NCI-H345 (cell line): Measurements from ENCODE around the gene PNLIPRP1.

Experiments
- DNase-seq: peaks from one replicate; lab custom pipeline; 2025; lab: John Stamatoyannopoulos, UW

Gene PNLIPRP1

DNA sequence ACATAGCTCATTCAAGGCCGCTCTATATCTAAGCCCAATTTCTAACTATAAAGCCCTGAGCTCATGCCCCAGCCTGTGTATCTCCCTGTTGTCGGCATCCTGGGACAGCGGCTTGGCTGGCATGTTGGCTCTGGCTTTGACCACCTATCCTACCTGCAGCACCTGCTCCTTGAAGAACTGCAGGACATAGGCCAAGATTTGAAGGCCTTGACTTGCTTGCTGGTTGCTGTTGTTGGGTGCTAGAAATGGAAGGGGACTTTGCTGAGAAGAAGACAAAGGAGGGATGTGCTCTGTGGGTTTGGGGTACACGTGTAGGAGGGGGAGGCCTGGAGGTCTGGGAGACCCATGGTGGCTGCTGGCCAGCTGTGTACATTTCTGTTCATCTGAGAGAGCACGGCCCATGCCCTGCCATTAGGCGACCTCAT, 41.1 kb downstream of the PNLIPRP1 start:
- DNase-seq: no peak

DNA sequence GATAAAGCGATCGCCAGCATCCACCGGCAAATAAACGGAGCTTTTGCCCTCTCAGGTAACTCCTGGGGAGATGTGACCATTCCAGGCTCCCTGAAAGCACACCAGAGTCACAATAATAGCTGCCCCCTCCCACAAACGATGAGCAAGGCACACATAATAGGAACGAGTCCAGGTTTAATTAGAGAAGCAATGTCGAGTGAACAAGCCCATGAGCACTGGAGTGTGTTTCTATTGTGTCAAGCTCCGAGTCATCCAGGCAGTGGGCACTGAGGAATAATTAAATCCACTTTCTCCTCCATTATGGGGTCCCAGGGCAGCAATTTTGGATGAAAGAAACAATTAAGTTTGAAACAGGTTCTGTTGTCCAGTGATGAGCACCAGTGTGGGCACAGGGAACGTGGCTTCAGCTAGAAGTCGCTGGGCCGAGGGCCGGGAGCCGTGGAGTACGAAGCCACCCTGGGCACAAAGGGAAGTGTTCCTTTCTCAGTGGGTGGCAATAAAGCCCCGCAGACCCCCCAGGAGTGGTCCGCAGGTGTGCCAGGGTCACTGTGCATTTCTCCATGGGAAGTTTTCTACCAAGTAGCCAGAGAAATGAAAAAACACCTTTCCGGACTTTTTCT, 41.9 kb downstream of the PNLIPRP1 start:
- DNase-seq: no peak

DNA sequence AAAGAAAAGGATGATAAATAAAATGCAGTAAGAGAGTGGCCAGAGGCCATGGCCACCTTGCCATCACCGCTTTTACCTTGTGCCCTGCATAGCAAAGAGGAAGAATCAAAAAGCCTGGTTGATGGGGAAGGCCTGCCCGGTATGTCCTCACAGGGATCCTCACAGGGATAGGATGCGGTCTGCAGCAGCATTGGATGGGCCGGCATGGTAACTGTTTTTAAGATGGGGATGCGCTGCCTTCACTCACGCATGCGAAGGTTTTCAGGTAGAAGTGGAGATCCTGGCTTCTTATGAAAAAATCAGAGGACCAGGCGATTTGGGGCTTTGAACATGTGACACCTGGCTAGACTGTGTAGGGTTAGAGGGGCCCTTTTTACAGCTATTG, 42.4 kb downstream of the PNLIPRP1 start:
- DNase-seq: no peak

DNA sequence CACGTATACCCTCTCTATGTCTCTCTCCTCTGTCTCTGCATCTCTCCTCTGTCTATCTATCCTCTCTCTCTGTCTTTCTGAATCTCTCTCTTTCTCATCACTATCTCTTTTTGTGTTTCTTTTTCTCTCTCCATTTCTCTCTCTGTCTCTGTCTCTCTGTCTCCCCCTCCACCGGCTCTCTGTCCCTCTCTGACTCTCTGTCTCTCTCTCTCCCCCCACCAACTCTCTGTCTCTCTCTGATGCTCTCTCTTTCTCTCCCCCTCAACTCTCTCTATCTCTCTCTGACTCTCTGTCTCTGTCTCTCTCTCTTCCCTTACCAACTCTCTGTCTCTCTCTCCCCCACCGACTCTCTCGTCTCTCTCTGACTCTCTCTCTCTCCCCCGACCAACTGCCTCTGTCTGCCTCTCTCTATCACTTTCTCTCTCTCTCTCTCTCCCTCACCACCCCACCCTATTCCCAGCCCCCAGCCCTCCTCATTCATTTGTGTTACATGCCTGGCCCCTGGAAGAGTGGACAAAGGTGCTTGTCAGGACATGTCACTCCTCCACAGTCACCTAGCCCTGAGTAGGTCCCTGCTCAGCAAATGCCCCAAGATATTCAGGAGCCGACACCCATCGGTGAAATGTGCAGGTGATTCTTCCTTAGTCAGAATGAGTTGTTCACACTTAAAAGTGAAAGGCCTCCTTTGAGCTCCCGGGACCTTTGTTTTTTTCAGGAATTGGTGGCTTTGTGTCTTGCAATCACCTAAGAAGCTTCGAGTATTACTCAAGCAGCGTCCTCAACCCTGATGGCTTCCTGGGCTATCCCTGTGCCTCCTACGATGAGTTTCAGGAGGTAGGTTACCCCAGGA, 43.6 kb downstream of the PNLIPRP1 start:
- DNase-seq: no peak

DNA sequence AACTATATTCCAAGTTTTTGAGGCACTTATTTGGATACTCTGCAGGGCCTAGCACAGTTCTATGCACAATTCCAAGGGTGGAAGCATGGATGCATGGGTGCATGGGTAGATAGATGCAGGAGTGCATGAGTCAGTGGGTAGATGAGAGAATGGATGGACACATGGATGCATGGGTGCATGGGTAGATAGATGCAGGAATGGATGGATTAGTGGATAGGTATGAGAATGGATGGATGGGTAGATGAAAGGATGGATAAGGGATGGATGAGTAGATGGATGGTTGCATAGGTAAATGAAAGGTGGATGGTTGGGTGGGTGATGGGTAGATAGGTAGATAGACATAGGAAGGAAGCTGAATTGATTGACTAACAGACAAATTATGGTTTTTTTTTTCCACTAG, 45.6 kb downstream of the PNLIPRP1 start:
- no peak for DNase-seq

DNA sequence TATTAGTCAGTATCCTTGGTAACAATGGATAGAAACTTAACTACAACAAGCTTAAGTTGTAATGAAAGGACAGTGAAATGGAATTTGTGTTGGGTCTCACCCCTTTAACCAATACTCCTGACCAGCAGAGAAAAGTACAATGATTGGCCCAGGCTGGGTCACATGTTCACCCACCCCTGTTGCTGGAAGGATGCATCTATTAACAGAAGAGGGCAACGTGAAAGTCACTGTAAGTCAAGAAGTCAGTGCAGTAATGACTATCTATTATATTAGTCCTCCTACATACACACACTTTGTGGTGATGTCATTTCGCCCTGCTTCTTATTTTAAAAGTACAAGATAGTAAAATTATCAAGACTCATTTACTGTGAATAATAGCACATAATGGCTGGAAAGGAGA, 46.2 kb downstream of the PNLIPRP1 start:
- DNase-seq: no peak

DNA sequence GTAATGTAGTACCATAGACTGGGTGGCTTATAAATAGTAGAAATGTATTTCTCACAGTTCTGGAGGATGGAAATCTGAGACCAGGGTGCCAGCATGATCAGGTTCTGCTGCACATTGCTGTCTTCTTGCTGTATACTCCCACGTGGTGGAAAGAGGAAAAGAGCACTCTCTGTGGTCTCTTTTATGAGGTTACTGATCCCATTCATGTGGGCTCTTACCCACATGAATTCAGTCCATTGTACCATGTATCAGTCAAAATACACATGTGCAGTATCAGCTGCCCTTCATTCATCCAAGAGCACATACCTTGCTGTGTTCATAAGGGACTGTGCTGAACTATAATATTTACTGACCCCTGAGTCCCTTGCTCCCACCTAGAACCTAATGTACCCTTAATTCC, 47.1 kb downstream of the PNLIPRP1 start:
- DNase-seq: no peak

DNA sequence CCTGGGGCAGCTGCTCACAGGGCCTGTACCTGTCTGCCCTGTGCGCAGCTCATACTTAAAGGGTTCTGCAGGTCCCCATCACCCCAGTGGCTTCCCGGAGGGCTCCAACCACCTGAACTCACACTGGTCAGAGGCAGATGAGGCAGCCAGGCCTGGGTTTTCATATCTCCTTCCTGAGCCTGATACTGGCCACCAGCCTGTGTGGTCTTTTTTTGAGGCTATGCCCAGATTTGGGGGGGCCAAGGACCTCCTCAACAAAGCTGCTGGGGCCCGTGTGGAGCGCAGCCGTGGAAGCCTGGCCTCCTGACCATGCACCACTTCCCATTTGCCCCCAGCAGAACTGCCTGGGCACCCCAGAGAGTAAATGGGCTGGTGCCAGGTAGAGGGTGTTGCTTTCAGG, 55.7 kb downstream of the PNLIPRP1 start:
- no peak for DNase-seq

DNA sequence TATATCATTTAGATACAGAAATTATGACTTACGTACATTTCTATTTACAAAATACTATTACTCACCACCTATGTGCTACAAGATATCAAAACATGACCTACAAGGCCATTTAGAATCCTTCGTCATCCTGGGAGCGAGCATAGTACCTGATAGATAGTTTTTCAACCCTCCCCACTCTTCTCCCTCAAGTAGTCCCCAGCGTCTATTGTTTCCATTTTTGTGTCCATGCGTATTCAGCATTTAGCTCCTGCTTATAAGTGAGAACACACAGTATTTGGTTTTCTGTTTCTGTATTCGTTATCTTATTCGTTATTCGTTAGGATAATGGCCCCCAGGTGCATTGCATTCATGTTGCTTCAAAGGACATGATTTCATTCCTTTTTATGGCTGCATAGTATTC, 58.1 kb downstream of the PNLIPRP1 start:
- DNase-seq: no peak

DNA sequence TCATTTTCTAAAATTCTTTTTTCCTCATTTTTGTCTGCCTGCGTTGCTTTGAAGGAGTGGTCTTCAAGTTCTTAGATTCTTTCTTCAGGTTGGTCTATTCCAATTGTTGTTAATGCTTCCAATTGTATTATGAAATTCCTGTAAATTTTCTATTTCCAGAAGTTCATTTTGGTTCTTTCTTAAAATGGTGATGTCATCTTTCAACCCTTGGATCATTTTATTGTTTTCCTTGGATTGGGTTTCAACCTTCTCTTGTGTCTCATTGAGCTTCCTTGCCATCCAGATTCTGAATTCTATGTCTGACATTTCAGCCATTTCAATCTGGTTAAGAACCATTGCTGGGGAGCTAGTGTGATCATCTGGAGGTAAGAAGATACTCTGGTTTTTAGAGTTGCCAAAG, 63.1 kb downstream of the PNLIPRP1 start:
- no peak for DNase-seq

DNA sequence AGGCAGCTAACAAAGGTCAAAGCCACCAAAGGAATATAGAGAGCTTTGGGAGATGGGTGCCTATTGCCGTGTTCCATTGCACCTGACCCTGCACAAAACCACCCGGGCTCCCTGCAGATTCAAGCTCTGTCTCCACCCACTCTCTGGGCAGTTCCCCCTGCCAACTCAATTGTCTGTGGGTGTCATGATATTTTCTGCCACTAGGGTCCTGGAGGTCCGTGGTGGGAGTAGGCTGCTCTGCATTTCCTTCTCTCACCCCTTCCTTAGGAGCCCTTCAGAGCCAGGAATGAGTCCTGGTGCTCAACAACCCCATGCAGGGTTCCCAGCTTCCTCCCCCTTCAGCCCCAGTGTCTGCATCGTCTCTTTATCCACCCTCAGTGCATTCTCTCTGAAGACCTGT, 64.1 kb downstream of the PNLIPRP1 start:
- no peak for DNase-seq

DNA sequence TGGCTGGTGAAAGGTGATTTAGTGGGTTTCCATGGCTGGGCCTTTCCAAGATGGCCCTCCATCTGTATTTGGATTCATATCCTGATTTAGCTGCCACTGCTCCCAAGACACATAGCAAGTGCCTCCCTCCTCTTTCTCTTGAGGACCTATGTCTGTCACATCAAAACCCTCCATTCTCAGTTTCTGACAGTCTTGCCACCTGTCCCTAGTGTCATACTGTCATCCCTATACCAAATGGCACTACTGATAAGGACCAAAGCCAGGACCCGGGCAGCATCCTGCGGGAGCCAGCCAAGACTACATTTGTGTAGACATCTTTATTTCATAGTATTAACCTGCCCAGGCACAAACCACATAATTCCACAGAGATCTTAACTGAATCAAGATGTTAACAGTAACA, 64.8 kb downstream of the PNLIPRP1 start:
- DNase-seq: no peak

DNA sequence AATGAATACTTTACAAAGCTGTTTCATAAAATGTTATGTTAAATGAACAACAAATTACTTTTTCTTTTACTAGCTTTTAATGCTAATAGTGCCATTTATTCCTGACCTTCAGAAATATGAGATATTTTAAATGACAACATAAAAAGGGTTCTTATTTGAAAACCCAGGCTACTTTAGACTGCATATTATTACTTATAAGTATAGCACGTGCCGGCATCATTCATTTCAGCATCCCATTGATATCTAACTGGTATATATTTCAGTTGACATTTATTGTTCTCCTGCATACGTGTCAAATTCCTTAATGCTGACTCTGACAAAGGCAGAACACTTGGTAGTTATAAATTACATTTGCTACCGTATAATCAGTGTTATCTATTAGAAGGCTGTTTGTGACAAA, 65.3 kb downstream of the PNLIPRP1 start:
- DNase-seq: no peak

DNA sequence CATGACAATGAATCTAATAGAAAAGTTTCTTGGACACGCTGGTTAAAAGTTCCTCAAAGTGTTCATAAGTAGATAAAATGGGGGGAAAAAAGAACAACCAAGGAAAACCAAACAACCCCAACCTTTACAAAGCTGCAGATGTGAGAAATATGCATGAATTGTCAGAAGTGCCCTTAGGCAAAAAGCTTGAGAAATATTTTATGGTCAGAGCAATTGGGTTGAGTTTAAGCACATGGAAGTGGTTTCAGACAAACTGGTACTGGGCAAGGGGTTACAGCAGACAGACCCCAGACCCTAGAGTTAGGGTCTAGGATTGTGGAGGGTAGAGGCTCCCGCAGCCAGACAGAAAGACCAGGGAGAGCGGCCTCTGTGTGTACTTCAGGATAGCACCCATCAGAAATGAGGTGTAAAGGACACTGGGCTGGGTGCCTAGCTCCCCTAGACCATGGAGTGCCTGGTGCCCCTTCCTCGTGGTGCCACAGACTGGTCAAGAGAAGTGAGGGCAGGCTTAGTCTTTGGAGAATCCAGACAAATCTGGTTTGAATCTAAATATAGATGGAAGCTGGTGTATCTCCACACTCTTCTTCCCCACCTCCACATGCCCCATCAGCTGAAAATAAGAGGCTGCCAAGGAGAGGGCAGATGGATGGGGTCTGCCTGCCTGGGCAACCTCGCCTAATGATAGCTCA, 67.2 kb downstream of the PNLIPRP1 start:
- DNase-seq: no peak
